GM21717 (cell line): Measurements from ENCODE around the gene KLF9.

ENCODE experiments used
- ATAC-seq: cut with Tn5 transposase; IDR thresholded peaks from one replicate; pipeline ENCODE4 v1.9.1; 2021; ENCODE audit warnings: mild to moderate bottlenecking, moderate library complexity; ENCODE audit not compliant: unreplicated experiment

The KLF9 gene

DNA sequence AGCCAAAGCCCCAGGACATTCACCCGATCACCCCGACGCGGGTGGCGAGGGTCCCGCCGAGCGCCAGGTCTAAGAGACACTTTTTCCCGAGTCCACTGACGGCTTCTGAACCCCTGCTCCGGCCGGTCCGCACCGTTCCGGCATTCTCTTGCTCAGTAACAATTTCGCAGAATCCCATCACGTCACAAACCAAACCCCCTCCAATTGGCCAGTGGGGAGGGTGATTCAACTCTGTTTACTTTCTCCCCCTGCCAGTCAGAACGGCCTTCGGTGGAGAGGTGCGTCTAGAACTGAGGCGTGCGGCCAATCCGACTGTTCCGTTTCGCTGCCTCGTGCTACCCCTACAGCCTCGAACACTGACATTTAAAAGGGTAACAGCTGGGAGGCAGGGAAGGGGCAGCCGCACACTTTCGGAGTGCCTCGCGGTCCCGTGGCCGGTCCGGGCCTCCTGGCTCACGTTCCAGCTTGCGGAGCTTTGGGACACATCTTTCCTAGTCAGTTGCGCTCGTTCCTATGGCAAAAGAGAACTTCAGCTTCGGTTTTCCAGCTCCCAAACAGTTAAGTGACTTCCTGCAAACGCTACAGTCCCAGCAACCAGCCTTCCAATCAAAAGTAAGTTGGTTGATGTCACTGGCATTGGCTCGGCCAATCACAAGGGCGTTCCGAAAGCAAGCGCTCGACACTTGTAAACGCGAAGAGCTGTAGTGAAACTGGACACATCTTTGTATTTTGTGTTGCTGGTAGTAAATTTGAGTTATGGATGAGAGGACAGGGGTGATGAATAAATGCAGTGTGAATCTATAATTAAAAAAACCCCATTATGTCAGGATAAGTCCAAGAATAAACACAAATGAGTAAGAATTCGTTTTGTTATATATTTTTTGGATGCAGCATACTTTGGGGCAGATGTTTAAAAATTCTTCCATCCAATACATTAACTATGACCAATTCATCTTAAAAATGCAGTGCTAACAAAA lies at the start of gene KLF9:
Gene KLF9 (minus strand): TSS at position 859 of the 977 bp plus-strand sequence. CDS start 1,294 bp downstream, outside the sequence.
- ATAC-seq: peak; percentile 76

DNA sequence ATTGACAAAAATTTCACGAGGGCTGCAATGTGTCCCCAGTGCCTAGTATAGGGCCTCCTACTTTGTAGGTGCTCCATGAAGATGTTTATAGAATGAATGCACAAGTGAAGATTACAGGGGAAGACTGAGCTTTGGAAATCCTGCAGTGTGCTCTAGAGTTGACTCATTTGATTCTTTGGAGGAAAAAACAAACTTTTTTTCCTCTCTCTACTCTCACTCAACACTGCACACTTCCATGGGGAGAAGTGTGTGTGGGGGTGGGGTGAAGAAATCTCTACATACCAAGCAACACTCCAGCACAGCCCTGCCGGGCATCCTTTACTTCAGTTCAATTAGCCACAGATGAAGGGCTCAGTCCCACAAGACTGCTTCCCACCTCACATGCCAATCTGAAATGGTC lies 49.4 kb upstream of the KLF9 start:
- ATAC-seq: no peak

DNA sequence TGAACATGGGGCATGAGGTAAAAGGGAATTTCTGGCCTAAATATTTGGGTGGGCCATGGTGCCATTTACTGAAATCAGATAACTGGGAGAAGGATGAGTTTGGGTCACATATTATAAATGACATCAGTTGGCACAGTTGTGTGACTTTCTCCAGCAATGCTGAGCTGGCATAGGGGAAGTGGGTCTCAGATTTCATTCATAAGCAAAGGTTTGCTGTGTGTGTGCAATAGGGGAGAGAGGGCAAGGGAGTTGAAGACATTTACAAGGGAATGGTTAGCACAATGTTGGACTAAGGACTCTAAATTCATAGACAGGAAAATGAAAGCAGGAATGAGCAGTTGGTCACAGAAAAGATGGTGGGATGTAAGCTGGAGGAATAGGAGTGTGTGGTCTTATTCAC lies 47.8 kb upstream of the KLF9 start:
- no peak for ATAC-seq

DNA sequence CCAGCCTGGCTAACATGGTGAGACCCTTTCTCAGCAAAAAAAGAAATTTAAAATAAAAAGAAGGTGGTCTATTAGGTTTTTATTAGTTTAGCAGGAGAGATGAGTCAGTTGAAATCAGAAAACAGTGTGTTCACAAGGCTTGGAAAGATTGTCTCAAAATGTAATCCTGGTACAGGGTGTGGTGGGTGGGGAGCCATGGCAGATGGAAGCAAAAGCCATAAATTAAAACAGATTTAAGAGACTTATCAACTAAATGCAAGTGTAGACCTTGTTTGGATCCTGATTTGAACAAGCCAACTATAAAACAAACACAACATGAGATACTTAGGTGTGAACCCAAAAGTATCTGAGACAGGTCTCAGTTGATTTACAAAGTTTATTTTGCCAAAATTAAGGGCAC lies 42.8 kb upstream of the KLF9 start:
- no peak for ATAC-seq

DNA sequence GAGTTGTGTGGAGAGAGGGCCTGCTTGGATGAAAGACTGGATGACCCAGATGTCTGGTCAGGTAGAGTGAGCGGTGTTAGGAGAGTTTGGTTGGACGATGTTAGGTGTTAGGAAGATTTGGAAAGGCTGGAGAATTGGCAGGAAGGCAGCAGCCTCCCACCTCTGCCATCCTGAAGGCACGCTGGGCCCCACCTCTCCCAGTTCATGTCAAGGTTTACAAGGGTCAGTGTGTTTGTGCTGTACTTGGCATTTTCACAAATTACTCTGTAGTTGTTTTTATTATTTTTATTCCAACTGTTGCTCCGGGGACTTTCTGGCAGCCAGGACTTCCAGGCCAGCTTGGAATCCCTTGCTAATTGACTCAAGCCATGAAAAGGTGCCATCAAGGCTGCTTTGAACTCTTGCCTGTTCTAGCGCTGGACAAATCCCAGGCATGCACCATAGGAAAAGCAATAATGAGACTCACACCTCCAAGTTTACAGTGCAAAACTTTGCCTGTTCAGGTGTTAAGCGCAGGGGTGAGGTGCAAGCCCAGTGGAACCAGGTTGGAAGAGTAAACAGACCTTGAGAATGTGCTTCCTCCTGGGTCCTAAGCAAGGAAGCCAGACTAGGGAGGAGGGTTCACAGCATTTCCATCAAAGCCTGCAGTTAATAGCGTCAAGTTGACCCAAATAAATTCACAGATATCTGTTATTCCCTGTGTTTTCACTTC lies 41.7 kb upstream of the KLF9 start:
- ATAC-seq: no peak

DNA sequence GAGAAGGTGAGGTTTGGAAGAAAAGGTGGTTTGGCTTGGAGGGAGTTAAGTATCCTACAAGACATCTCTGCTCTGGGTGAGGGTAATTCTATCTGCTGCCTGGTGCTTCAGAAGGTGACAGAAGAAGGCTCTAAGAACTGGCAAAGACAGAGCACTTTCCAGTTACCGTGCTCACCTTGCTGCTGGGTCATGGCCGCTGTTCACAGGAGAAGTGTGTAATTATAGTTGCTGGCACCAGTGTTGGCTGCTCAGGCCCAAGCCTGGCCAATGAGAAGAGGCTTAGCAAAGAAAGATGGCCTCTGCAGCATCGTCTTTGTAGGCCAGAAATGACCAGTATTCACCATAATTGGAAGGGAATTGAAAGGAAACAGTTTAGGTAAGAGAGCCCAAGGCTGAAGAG lies 37.9 kb upstream of the KLF9 start:
- ATAC-seq: no peak

DNA sequence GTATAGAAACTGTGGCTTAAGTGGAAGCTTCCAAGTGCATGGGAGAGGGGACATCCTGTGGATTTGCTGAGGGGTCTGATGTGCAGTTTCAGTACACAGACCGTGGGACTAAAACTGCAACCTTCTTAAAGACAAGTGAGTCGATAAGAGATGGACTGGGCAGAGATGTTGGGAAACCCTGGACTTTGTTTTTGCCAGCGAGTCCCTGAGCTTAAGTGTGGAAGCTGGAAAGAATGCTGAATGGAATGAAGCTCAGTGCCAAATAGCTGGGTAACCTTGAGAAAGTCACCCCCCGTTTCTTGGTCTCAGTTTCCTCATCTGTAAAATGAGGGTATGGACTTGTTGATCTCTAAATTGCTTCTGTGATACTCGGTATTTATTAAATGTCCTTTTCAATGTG lies 37.3 kb upstream of the KLF9 start:
- ATAC-seq: no peak

DNA sequence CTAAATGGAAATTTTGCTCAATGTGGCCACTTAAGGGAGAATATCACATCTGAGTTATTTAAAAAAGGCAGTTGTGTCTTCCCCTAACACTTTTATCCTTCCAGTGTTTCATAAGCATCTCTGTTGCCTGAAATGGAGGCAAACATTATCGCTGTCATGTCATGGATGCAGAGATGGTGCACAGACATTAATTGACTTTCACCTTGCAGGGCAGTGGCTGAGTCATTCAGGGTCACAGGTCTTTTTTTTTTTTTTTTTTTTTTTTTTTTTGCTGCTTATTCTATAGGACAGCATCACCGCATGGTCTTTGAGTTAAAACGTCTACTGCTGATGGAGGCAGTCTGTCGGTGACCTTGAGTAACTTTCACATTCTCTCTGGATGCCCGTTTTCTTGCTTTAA lies 36.3 kb upstream of the KLF9 start:
- ATAC-seq: no peak

DNA sequence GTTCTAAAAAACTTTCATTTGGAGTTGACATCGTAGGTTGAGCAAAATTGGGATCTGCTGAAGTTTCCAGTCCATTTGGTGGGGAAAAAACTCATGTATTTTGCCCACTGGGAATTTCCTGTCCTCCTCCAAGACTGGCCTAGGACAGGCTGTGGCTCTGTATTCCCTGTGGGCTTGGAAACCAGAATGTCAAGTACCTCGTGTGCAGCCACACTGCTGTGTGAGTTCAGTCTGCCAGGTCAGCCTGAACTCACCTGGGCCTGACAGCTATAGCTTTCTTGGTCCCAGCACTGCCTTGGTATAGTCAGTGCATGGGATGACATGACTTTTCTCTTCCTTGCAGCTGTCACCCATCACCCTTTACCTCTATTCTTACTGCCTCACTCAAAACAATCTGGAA lies 35.0 kb upstream of the KLF9 start:
- ATAC-seq: no peak

DNA sequence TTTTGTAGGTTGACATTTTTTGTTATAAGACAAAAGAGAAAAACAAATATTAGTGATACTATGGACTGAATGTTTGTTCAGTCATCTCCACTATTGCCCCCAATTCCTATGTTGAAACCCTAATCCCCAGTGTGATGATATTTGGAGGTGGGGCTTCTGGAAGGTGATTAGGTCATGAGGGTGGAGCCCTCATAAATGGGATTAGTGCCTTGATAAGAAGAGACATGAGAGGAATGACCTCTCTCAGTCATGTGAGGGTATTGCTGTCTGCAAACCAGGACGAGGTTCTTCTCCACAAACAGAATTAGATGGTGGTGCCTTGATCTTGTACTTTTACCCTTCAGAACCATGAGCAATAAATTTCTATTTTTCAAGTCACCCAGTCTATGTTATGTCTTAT lies 34.5 kb upstream of the KLF9 start:
- no peak for ATAC-seq

DNA sequence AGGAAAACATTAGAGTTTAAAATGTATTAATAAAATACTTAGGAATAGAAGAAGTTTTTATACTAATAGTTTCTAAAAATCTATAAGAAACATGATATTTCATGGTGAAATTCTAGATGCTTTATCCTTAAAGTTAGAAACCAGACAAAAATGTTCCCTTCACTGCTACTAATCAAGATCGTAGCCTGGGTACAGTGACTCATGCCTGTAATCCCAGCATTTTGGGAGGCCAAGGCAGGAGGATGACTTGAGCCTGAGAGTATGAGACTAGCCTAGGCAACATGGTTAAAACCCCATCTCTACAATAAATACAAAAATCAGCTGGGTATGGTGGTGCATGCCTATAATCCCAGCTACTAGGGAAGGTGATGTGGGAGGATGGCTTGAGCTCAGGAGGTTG lies 30.4 kb upstream of the KLF9 start:
- ATAC-seq: no peak

DNA sequence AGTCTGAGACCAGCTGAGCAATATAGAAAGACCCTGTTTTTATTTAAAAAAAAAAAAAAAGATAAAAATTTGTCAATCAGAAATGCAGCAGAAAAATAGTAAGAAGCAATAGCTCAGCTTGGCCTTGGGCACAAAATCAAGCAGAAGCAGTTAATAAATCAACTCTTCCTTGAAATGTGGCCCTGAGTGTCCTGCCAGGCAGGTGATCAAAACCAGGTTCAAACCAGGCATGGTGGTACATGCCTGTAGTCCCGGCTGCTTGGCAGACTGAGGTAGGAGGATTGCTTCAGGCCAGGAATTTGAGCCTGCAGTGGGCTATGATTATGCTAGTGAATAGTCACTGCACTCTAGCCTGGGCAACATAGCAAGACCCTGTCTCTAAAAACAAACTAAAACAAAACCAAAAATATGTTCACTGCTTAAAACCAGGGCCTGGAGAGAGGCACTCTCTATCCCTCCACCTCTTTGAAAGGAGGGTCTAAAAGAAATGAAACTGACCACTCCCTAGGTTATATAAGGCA lies 27.9 kb upstream of the KLF9 start:
- no peak for ATAC-seq

DNA sequence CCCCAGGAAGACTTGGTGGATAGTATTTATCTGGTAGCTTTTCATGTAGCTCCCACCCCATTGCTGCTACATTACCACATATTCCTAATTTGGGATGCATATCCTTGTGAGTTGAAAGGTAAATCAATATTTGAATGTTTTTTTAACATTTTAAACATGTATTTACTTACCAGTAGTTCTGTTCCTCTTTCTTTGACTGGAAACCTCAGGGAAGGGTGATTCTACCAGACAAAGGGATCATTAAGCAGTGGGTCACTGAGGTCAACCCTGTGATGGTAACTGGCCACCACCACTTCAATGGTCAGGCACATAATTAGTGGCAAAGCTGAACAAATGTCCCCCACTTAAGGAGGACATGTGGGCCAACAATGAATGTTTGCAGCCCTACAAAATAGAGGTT lies 27.2 kb upstream of the KLF9 start:
- no peak for ATAC-seq

DNA sequence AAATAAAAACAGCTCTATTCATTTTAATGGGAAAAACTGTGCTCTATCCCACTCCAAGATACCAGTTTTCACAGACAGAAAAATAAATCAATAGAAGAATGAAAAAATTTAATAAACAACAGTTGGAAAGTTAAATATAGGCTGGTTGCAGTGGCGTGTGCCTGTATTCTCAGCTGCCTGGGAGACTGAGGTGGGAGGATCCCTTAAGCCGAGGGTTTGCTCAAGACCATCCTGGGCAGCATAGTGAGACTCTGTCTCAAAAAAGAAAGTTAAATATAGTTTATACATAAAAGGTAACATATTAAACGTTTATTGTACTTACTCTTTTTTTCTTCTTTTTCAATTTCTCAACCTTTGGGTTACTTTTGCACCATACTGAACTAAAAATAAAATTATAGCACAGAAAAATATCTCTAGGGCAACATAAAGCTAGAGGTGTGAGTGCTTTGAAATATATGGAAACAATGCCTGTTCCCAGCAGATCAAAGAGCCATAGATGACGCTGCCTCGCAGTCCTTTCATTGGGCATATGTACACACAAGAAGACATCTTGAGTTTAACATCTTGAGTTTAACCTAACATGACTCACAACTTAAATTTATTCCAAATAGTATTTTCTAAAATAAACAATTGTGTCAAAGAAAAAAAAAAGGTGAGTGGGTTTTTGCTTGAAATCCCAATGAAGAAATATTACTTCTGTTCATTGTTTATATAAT lies 25.7 kb upstream of the KLF9 start:
- ATAC-seq: no peak

DNA sequence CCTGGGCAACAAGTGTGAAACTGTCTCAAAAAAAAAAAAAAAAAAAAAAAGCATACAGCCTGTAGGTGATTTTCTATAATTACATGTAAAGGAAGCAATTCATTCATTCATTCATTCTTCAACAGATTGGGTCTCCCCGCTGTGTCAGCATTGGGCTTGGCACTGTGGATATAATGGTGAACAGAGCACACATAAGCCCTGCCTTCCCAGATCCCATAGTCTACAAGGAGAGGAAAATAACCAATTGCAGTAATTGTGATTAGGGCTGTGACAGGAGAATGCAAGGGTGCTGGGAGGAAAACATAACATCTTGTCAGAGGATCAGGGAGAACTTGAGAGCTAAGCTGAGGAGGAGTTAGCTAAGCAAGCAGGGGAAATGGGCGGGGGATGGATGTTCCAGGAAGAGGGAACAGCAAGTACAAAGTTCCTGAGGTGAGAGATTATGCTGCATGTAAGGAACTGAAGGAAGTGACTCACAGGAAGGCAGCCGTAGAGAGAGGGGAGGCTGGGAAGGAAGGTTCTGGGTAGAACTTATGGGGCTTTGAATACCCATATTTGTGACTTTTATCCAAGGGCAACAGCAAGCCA lies 24.0 kb upstream of the KLF9 start:
- ATAC-seq: no peak

DNA sequence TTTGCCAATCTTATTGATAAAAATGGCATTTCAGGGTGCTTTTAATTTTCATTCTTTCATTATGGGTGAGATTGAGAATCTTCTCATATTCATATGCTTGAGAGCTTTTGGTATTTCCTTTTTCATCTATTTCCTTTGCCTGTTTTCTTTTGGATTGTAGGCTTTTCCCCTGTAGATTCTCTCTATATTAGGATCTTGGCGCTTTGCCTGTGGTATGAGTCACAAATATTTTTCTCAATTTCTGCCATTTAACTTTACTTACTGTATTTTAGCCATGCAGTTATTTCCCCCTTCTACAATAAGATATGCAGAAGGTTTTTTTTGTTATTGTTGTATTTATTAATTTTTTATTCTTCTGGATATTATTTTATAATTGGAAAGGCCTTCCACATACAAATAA lies 21.5 kb upstream of the KLF9 start:
- ATAC-seq: no peak

DNA sequence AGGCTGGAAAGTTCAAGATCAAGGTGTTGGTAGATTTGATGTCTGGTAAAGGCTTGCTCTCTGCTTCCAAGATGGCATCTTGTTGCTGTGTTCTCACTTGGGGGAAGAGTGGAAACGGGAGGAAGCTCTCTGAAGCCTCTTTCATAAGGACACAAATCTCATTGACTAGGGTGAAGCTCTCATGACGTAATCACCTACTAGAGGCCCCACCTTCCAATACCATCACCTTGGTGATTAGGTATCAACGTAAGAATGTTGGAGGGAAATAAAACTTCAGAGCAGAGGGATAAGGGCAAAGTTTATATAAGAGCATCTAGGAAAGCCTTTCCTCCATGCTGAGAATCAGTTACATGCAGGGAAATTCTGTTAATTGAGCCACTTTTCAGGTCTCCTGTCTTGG lies 15.4 kb upstream of the KLF9 start:
- ATAC-seq: no peak

DNA sequence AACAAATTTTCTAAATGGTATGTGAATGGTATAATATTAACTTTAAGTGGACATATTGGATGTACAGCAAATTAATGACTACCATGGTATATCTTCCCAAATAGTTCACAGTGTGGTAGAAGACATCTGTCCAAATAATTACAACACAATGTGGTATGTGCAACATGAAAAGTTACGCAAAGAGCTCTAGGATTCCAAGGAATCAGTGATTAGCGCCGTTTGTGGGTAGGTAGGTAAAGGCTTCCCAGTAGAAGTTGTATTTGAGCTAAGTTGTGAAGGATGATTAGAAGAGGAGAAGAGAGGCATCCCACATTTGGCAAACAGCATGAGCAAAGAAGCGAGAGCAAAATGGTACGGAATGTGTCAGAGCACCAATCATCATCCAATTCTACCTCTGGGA lies 14.3 kb upstream of the KLF9 start:
- ATAC-seq: no peak

DNA sequence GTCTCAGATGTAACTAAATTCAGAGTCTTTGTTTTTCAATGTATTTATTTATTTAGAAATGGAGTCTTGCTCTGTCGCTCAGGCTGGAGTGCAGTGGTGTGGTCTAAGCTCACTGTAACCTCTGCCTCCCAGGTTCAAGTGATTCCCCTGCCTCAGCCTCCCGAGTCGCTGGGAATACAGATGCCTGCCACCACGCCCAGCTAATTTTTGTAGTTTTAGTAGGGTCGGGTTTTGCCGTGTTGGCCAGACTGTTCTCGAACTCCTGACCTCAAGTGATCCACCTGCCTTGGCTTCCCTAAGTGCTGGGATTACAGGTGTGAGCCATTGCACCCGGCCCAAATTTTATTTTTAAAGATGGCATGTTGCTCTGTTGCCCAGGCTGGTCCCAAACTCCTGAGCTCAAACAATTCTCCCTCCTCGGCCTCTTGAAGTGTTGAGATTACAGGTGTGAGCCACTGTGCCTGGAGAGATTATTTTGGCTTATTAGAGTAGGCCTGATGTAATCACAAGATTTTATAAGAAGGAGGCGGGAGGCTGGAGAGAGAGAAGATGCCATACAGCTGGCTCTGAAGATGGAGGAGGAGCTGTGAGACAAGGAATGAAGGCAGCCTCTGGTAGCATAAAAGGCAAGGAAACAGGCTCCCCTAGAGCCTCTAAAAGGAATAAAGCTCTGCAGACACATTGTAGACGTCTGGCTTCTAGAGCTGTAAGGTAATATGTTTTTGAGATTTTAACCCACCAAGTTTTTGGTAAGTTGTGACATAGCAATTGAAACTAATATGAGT lies 12.9 kb upstream of the KLF9 start:
- no peak for ATAC-seq

DNA sequence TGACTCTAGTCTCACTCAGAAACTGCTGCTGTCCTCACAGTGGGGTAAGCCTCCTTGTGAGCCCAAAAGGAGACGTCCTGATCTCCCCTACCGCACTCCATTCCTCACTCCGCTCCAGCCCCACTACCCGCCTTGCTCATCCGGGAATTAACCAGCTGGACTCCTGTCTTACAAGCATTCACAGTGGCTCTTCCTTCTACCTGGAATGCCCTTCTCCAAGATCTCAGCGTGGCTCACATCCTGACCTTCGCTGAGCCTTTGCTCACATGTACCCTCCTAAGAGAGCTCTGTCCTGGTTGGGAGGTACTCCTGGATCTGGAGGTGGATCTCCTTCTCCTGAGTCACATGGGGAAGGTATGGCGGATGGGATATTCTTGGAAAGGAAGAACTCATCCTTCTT lies 10.7 kb upstream of the KLF9 start:
- ATAC-seq: no peak
